Loucy (cell line): ENCODE results near the gene AHCTF1.

Experiments used
- EZH2phosphoT487 ChIP-seq: fragments of 200-600 bp; IDR thresholded peaks from 2 replicates; pipeline ENCODE4 v1.6.1; 2018; ENCODE audit warnings: antibody characterized with exemption, mild to moderate bottlenecking, moderate library complexity, borderline replicate concordance
- TF ChIP-seq, protein P1 (sequence below): fragments of 200-600 bp; sonication (generic); conservative IDR thresholded peaks from 2 replicates; pipeline ENCODE4 v1.5.1; 2014; ENCODE audit warnings: mild to moderate bottlenecking, antibody characterized with exemption, low read length

GRCh38 chr1:246798606-246799496 is 132.9 kb downstream of the AHCTF1 start:
- TF ChIP-seq, protein P1, sequence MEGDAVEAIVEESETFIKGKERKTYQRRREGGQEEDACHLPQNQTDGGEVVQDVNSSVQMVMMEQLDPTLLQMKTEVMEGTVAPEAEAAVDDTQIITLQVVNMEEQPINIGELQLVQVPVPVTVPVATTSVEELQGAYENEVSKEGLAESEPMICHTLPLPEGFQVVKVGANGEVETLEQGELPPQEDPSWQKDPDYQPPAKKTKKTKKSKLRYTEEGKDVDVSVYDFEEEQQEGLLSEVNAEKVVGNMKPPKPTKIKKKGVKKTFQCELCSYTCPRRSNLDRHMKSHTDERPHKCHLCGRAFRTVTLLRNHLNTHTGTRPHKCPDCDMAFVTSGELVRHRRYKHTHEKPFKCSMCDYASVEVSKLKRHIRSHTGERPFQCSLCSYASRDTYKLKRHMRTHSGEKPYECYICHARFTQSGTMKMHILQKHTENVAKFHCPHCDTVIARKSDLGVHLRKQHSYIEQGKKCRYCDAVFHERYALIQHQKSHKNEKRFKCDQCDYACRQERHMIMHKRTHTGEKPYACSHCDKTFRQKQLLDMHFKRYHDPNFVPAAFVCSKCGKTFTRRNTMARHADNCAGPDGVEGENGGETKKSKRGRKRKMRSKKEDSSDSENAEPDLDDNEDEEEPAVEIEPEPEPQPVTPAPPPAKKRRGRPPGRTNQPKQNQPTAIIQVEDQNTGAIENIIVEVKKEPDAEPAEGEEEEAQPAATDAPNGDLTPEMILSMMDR = no peak
- TF ChIP-seq EZH2phosphoT487 = no peak
